Endothelial cell of umbilical vein (primary cell): ENCODE data around the gene NUDT12. TPM values are rescaled to one million over a fixed set of nuclear protein-coding genes. Genes with fewer than 3 reads are reported as not detected.

Experiments used
- Bru-seq: library from RNA; stranded (reverse); fragments of 400-500 nt; gene quantifications from one replicate; lab custom pipeline; 2021; lab: Mats Ljungman, UMichigan
- BruChase-seq, 2 experiments: library from RNA; stranded (reverse); fragments of 400-500 nt; gene quantifications; one replicate each; lab custom pipeline; 2021; lab: Mats Ljungman, UMichigan
- BruUV-seq: library from RNA; stranded (reverse); fragments of 400-500 nt; replicated peaks from 2 replicates; lab custom pipeline; 2021; lab: Mats Ljungman, UMichigan
- CTCF ChIA-PET: fragments of 300-600, 350-600 bp; sonication (Branson Sonifier 250); formaldehyde crosslinking; loops from one replicate; lab custom pipeline; 2021; ENCODE audit warnings: antibody characterized with exemption, inconsistent platforms; lab: Charles Lee
- POLR2A ChIA-PET: fragments of 300-600, 350-600 bp; sonication (Branson Sonifier 250); formaldehyde crosslinking; loops from one replicate; lab custom pipeline; 2021; ENCODE audit warnings: antibody characterized with exemption, inconsistent platforms; lab: Charles Lee
- DNase-seq: peaks from one replicate; pipeline ENCODE4 v3.0.0-alpha.2; 2011; ENCODE audit warnings: low read depth, low spot score
- FAIRE-seq: peaks from 2 replicates; lab custom pipeline; 2011; peaks lifted over from hg19 to GRCh38; lab: Jason Lieb, UNC
- H2AFZ ChIP-seq: 2 replicates; pipeline ENCODE4 v1.6.0; 2012; ENCODE audit warnings: low read depth, low read length, control low read depth, inconsistent platforms
- H3K27ac ChIP-seq: 2 replicates; pipeline ENCODE4 v1.5.1; 2011; ENCODE audit warnings: low read depth, mild to moderate bottlenecking, control low read depth, low read length, moderate library complexity; ENCODE audit not compliant: insufficient read depth
- H3K27me3 ChIP-seq, 2 experiments: 2 replicates each; pipeline versions ENCODE4 v1.6.0 to v1.6.1; 2011; ENCODE audit warnings: low read length in 2 of 2, mixed read lengths in 1 of 2; ENCODE audit not compliant: control insufficient read depth in 2 of 2, insufficient read depth in 2 of 2
- H3K36me3 ChIP-seq, 2 experiments: 2 replicates in 1 of 2; 3 replicates in 1 of 2; pipeline ENCODE4 v1.5.1; 2011; ENCODE audit warnings: low read length in 2 of 2, mild to moderate bottlenecking in 1 of 2, moderate library complexity in 1 of 2; ENCODE audit not compliant: control insufficient read depth in 2 of 2, insufficient read depth in 2 of 2; ENCODE audit errors: extremely low read depth in 1 of 2
- H3K4me1 ChIP-seq: 3 replicates; pipeline ENCODE4 v1.5.1; 2011; ENCODE audit warnings: mild to moderate bottlenecking, low read length; ENCODE audit not compliant: control insufficient read depth, insufficient read depth; ENCODE audit errors: extremely low read depth
- H3K4me2 ChIP-seq: 2 replicates; pipeline ENCODE4 v1.6.1; 2011; ENCODE audit warnings: low read length, control low read depth, mixed read lengths; ENCODE audit not compliant: insufficient read depth
- H3K4me3 ChIP-seq, 3 experiments: fragments of 200-600 bp in 1 of 3; sonication (generic), shearing (Covaris generic) in 1 of 3; replicated peaks in 1 of 3; 2 replicates each; pipeline ENCODE4 v1.5.1; 2011 to 2016; ENCODE audit warnings: control low read depth in 3 of 3, low read length in 3 of 3, mild to moderate bottlenecking in 2 of 3, inconsistent platforms in 1 of 3, low read depth in 1 of 3, moderate library complexity in 1 of 3; ENCODE audit not compliant: insufficient read depth in 1 of 3
- H3K79me2 ChIP-seq: 2 replicates; pipeline ENCODE4 v1.6.0; 2012; ENCODE audit warnings: low read length, inconsistent platforms; ENCODE audit not compliant: control insufficient read depth, insufficient read depth
- H3K9ac ChIP-seq: replicated peaks from 2 replicates; pipeline ENCODE3; 2011; ENCODE audit warnings: low read length, control low read depth; ENCODE audit not compliant: insufficient read depth; ENCODE audit errors: extremely low read depth
- H3K9me1 ChIP-seq: replicated peaks from 3 replicates; pipeline ENCODE4 v1.6.0; 2011; ENCODE audit warnings: mild to moderate bottlenecking, low read length; ENCODE audit not compliant: control insufficient read depth, insufficient read depth; ENCODE audit errors: extremely low read depth
- H3K9me3 ChIP-seq: replicated peaks from 2 replicates; pipeline ENCODE4 v1.5.1; 2012; ENCODE audit warnings: low read length, inconsistent platforms; ENCODE audit not compliant: control insufficient read depth, insufficient read depth
- H4K20me1 ChIP-seq: replicated peaks from 2 replicates; pipeline ENCODE3; 2011; ENCODE audit warnings: mild to moderate bottlenecking, low read length; ENCODE audit not compliant: control insufficient read depth, insufficient read depth; ENCODE audit errors: extremely low read depth
- EZH2 ChIP-seq: IDR thresholded peaks from 2 replicates; pipeline ENCODE4 v1.6.1; 2012; ENCODE audit warnings: borderline replicate concordance, low read depth, mild to moderate bottlenecking, moderate library complexity, low read length, inconsistent platforms; ENCODE audit not compliant: severe bottlenecking
- FOS ChIP-seq: IDR thresholded peaks from 2 replicates; pipeline ENCODE4 v1.6.1; 2011; ENCODE audit warnings: mild to moderate bottlenecking, low read length, moderate library complexity, borderline replicate concordance; ENCODE audit not compliant: insufficient read depth
- POLR2A ChIP-seq: IDR thresholded peaks from 2 replicates; pipeline ENCODE4 v1.6.1; 2012; ENCODE audit warnings: low read depth, mild to moderate bottlenecking, control low read depth, low read length
- POLR2AphosphoS5 ChIP-seq: IDR thresholded peaks from 2 replicates; pipeline ENCODE4 v1.6.1; 2012; ENCODE audit warnings: low read depth, mild to moderate bottlenecking, control low read depth, low read length, moderate library complexity; ENCODE audit not compliant: insufficient read depth
- dilution Hi-C: fragments of 300-500 bp; cut with MboI; formaldehyde crosslinking; loops from one replicate; pipeline ENCODE4 v1.15.0; 2019; ENCODE audit warnings: low sequenced_read_pairs; ENCODE audit not compliant: extremely low pct_ligation_motif_present
- intact Hi-C: fragments of 100-400 bp; cut with micrococcal nuclease; formaldehyde crosslinking; loops from one replicate; pipeline ENCODE4 v1.10.0; 2022
- long read RNA-seq: library from polyadenylated mRNA; stranded (forward); transcript quantifications from one replicate; pipeline ENCODE4 v2.0.0, GENCODE V29; 2021
- polyA minus RNA-seq, 3 experiments: library from RNA; depleted of rRNA, polyadenylated mRNA; stranded (reverse); fragments of >200 nt; gene quantifications; 1 replicate in 1 of 3; 2 replicates in 2 of 3; pipeline ENCODE4 v1.2.3, GENCODE V29; 2011
- polyA plus RNA-seq, 4 experiments: library from polyadenylated mRNA; depleted of rRNA in 3 of 4; stranded (reverse) in 3 of 4; unstranded in 1 of 4; fragments of >200 nt; gene quantifications; 2 replicates each; pipeline versions ENCODE4 v1.2.1 to v1.2.3, GENCODE V29; 2011 to 2012; ENCODE audit warnings: missing spikeins in 1 of 4
- total RNA-seq: library from RNA; stranded (reverse); gene quantifications from 2 replicates; pipeline ENCODE4 v1.2.3, GENCODE V29; 2021

The NUDT12 gene
- total RNA-seq (3.6 and 4.9 TPM in 2 replicates), polyA plus RNA-seq (0.96 and 1.3 TPM in 2 replicates), polyA minus RNA-seq (1.8 and 2.1 TPM in 2 replicates), Bru-seq, nascent RNA (percentile 60 among the genes with signal in this experiment), BruChase-seq, experiment 1, labeled RNA remaining after a 6-hour chase (percentile 55 among the genes with signal in this experiment), BruChase-seq, experiment 2, labeled RNA remaining after a 2-hour chase (percentile 57 among the genes with signal in this experiment)
- 1.4 and 1.5 TPM in 2 replicates for polyA plus RNA-seq (2011; cell fraction: cytosol; rRNA removed)
- polyA plus RNA-seq (2011; cell fraction: nucleus; rRNA removed) = 5.3 and 8.0 TPM in 2 replicates
- 3.3 and 4.2 TPM in 2 replicates for polyA plus RNA-seq (2012)
- polyA minus RNA-seq (2011; cell fraction: cytosol; rRNA and poly(A)+ RNA removed) = 6.2 TPM
- polyA minus RNA-seq (2011; cell fraction: nucleus; rRNA and poly(A)+ RNA removed) = 2.3 and 3.2 TPM in 2 replicates
- long read RNA-seq, transcript NUDT12-201 (7 exons, 3,492 nt) = major isoform, 5 of 9 reads
- long read RNA-seq, partial matches to known transcripts = 1 of 9 reads
- long read RNA-seq, other reads (novel, unspliced or antisense) = 3 of 9 reads

DNA sequence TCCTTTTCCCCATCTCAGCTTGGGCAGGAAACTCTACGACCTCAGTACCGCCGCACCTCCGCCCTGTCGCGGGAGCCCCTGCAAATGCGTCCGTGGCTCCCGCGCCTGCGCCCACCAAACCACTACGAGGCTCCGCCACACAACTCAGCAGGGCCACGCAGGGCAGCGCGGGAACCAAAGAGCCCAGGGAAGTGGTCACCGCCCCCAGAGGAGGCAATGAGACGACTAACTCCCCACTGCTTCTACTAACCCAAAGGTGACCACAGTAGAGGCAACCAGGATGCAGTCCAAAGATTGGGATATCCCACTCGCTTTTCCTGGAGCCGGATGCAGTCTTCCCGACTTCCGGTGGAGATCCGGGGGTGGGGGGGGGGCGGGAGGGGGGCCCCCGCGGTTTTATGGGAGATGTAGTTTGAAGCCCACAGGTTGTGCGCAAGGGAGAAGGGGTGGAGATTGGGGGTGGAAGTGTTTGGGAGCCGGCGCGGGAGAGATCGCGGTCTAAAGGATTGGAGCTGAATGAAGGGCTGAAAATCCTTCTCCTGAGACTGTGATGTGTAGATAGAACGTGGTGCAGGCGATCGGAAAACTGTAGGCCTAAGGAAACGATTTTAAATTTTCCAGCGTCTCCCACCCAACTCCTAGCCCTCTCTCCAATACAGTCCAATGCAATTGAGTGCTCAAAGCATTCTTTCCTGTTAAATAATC lies at the start of gene NUDT12:
NUDT12 (minus strand) TSS at position 337 of the 705 bp plus-strand sequence. CDS start 2,541 bp downstream, outside the sequence.
- Histone ChIP-seq H3K4me3 (peak within 1 kb of the TSS; percentile 84 to 97 (median 87)), H3K79me2 (no peaks in the 10 kb centered on the region), H3K4me2 (peak within 1 kb of the TSS; percentile 99), H3K27ac (peak within 1 kb of the TSS; percentile 75), H3K9me3 (no peaks in the 10 kb centered on the region), H3K9me1 (no peaks in the 10 kb centered on the region), H4K20me1 (no peaks in the 10 kb centered on the region), H2AFZ (peak within 1 kb of the TSS; percentile 96), H3K36me3 (no peaks in the 10 kb centered on the region), H3K4me1 (peaks cover 8% of the 10 kb centered on the region), H3K9ac (peak within 1 kb of the TSS; percentile 92), H3K27me3 (no peaks in the 10 kb centered on the region)
- intact Hi-C loops (loop anchor here (1.0 to 5.0 kb wide), 2 partner anchors 106 to 305 kb away; partner anchors contain the start of gene MACIR), dilution Hi-C loops (no loop called here)
- peak; percentile 70 for FAIRE-seq
- no TSS peak for BruUV-seq
- peak; percentile 86 for DNase-seq
- ChIA-PET CTCF (interaction anchor here (0.7 to 2.1 kb wide), 2 partner anchors 19 to 1161 kb away, joined by 3 to 8 read pairs; no protein-coding TSS in a partner anchor), POLR2A (interaction anchor here (0.7 kb wide), 2 partner anchors 16 to 189 kb away, joined by 3 read pairs; no protein-coding TSS in a partner anchor)
- TF ChIP-seq FOS = no peak
- peak; percentile 46 for TF ChIP-seq POLR2A
- peak; percentile 59 for TF ChIP-seq POLR2AphosphoS5
- no peak for TF ChIP-seq EZH2
